ENCODE results near the gene PKP4.

DNA sequence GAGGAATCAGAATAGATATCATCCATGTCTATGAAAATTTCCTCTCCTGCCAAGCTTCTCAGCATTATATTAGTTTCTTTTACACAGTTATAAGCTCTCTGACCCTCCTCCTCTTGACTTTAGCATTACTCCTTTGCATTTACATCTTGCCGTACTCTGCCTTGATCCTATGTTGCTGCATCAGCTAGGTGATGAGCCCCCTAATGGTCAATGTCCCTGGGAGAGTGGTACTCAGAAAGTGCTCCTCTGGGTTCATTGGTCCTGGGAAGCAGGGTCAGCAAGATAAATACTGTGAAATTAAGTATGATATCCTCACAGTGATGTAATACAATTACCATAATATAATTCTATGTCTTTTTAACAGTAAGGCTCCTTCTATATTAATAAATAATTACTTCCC is 74.1 kb downstream of the PKP4 start:
- TF ChIP-seq, protein P1, sequence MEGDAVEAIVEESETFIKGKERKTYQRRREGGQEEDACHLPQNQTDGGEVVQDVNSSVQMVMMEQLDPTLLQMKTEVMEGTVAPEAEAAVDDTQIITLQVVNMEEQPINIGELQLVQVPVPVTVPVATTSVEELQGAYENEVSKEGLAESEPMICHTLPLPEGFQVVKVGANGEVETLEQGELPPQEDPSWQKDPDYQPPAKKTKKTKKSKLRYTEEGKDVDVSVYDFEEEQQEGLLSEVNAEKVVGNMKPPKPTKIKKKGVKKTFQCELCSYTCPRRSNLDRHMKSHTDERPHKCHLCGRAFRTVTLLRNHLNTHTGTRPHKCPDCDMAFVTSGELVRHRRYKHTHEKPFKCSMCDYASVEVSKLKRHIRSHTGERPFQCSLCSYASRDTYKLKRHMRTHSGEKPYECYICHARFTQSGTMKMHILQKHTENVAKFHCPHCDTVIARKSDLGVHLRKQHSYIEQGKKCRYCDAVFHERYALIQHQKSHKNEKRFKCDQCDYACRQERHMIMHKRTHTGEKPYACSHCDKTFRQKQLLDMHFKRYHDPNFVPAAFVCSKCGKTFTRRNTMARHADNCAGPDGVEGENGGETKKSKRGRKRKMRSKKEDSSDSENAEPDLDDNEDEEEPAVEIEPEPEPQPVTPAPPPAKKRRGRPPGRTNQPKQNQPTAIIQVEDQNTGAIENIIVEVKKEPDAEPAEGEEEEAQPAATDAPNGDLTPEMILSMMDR (conservative IDR thresholded peaks at IDR 0.05), result no peak
- no peak for TF ChIP-seq EZH2 (IDR thresholded peaks at IDR 0.05; ENCODE audit: low read depth)

Data from PC-9 (cell line).